Endodermal cell (in vitro differentiated cells): ENCODE data around the gene CALHM3. TPM values are rescaled to one million over a fixed set of nuclear protein-coding genes. Genes with fewer than 3 reads are reported as not detected.

Experiments
- DNase-seq: peaks from one replicate; pipeline ENCODE4 v3.0.0-alpha.2; 2017
- H3K27ac ChIP-seq: 2 replicates; pipeline ENCODE4 v1.5.1; 2013; ENCODE audit warnings: mild to moderate bottlenecking, low read depth, low read length, moderate library complexity
- H3K27me3 ChIP-seq: 2 replicates; pipeline ENCODE4 v1.6.1; 2013; ENCODE audit warnings: mild to moderate bottlenecking, low read length, moderate library complexity; ENCODE audit not compliant: insufficient read depth, control insufficient read depth, poor library complexity, severe bottlenecking
- H3K36me3 ChIP-seq: 2 replicates; pipeline ENCODE4 v1.7.0; 2013; ENCODE audit warnings: mild to moderate bottlenecking, low read length, moderate library complexity; ENCODE audit not compliant: control insufficient read depth, insufficient read depth
- H3K4me1 ChIP-seq: one replicate; pipeline ENCODE4 v1.7.0; 2013; ENCODE audit warnings: low read length; ENCODE audit not compliant: control insufficient read depth, insufficient read depth
- H3K4me3 ChIP-seq: 2 replicates; pipeline ENCODE4 v1.5.1; 2013; ENCODE audit warnings: mild to moderate bottlenecking, low read length, moderate library complexity
- H3K9ac ChIP-seq: 2 replicates; pipeline ENCODE4 v1.6.1; 2013; ENCODE audit warnings: mild to moderate bottlenecking, low read length, moderate library complexity; ENCODE audit not compliant: poor library complexity, severe bottlenecking; ENCODE audit errors: extremely low read depth
- H3K9me3 ChIP-seq: 2 replicates; pipeline ENCODE4 v1.6.1; 2013; ENCODE audit warnings: mild to moderate bottlenecking, low read length, moderate library complexity; ENCODE audit not compliant: control insufficient read depth
- H3K27ac Mint-ChIP-seq: 2 replicates; pipeline ENCODE4 v1.8.0; 2020; ENCODE audit warnings: mixed read lengths
- H3K27me3 Mint-ChIP-seq: 2 replicates; pipeline ENCODE4 v1.8.0; 2021; ENCODE audit warnings: mild to moderate bottlenecking, mixed read lengths; ENCODE audit not compliant: insufficient read depth
- H3K36me3 Mint-ChIP-seq: 2 replicates; pipeline ENCODE4 v1.8.0; 2020; ENCODE audit warnings: low read depth, mixed read lengths
- H3K4me1 Mint-ChIP-seq: 2 replicates; pipeline ENCODE4 v1.8.0; 2020; ENCODE audit warnings: mixed read lengths
- H3K4me3 Mint-ChIP-seq: 2 replicates; pipeline ENCODE4 v1.8.0; 2020; ENCODE audit warnings: mild to moderate bottlenecking, moderate library complexity, mixed read lengths
- H3K9me3 Mint-ChIP-seq: 2 replicates; pipeline ENCODE4 v1.8.0; 2020; ENCODE audit warnings: mild to moderate bottlenecking, mixed read lengths
- CTCF ChIP-seq: fragments of 200-600 bp; sonication (generic); conservative IDR thresholded peaks from 2 replicates; pipeline ENCODE4 v1.5.0; 2021; ENCODE audit warnings: antibody characterized with exemption, mild to moderate bottlenecking
- WGBS, 2 experiments: methylation state at CpG; one replicate each; pipeline versions ENCODE4 v1.1.5 to v1.1.7; 2013; ENCODE audit warnings: missing lambda C conversion rate in 2 of 2, mixed read lengths in 1 of 2; ENCODE audit not compliant: insufficient coverage in 1 of 2, insufficient read length in 1 of 2; 5-methylcytosine and 5-hydroxymethylcytosine counted together
- total RNA-seq, 2 donors: library from RNA; stranded (reverse); fragmentation: NEBNext Ultra II Directional in 1 of 2; extraction: Animal tissue kit (Norgen Biotek cat#: 25700) in 1 of 2; gene quantifications; 2 replicates in 1 of 2; 3 replicates in 1 of 2; pipeline ENCODE4 v1.2.1, GENCODE V29; 2021

Gene CALHM3
- total RNA-seq, 2 donors from 2014 or later: not detected

- Histone ChIP-seq H3K27ac (no peak overlapping the region), H3K36me3 (no peaks in the 10 kb centered on the region), H3K9me3 (no peaks in the 10 kb centered on the region), H3K9ac (no peak overlapping the region), H3K4me3 (no peak overlapping the region), H3K4me1 (peaks cover 7% of the 10 kb centered on the region), H3K27me3 (no peaks in the 10 kb centered on the region)
- Mint-ChIP-seq H3K27ac (no peak overlapping the region), H3K4me1 (peaks cover 19% of the 10 kb centered on the region), H3K9me3 (no peaks in the 10 kb centered on the region), H3K27me3 (no peaks in the 10 kb centered on the region), H3K4me3 (no peak overlapping the region), H3K36me3 (no peaks in the 10 kb centered on the region)
- no peak for DNase-seq
- WGBS, 2 experiments: 95 to 100% methylated on average over 4 to 8 of the region's 8 CpGs
- no peak for TF ChIP-seq CTCF
Observed at GRCh38 chr10:103510046-103510685, 31.1 kb upstream of the CALHM3 start.

DNA sequence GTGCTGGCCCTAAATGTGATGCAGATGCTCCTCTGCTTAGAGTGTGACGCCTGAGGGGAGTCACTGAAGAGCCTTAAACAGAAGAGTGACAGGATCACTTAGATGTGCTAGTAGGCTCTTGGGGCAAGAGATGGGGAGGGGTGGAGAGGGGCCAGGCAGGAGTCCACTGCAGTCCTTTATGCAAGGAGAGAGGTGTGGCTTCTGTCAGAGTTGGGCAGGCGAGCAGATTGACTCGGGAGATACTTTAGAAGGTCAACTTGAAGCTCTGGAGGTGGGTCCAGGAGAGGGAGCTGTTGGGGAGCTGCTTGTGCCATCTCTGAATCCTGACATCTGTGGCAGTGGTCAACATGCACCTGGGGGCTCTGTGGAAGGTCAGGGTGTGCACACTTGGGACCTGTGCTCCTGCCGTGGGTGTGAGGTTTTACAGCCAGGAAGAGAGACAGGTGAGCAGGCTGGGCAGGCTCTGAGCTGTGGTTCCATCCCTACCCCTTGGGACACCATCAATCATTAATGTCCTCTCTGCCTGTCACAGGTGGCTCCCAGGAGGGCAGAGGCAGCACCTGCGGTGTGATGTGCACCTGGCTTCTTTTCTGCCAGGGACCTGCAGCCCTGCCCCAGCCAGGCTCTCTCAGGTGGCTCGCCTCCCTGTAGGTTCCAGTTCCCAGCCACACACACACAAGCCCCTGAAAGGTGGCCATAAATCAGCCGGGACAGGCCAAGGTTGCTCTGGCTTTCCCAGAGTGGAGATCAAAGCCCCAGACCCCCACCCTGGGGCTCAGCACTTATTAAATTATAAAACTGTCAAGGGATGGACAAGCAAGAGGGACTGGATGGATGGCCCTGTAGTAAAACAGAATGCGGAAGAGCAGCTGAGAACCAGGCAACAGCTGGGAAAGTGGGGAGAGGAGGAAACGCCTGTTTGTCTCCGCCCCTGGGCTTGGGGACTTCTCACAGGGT, 28.5 kb upstream of the CALHM3 start:
- H3K27me3 Mint-ChIP-seq: no peaks in the 10 kb centered on the region
- TF ChIP-seq CTCF: peak; percentile 61
- no peak overlapping the region for H3K27ac ChIP-seq
- H3K9ac ChIP-seq: no peak overlapping the region
- peaks cover 23% of the 10 kb centered on the region for H3K4me1 Mint-ChIP-seq
- no peaks in the 10 kb centered on the region for H3K36me3 Mint-ChIP-seq
- no peaks in the 10 kb centered on the region for H3K9me3 ChIP-seq
- no peak overlapping the region for H3K4me3 ChIP-seq
- H3K27me3 ChIP-seq: no peaks in the 10 kb centered on the region
- H3K9me3 Mint-ChIP-seq: no peaks in the 10 kb centered on the region
- no peaks in the 10 kb centered on the region for H3K4me1 ChIP-seq
- no peaks in the 10 kb centered on the region for H3K36me3 ChIP-seq
- peak; percentile 72 for DNase-seq
- 83 to 91% methylated on average over 4 to 10 of the region's 10 CpGs for WGBS, 2 experiments
- H3K27ac Mint-ChIP-seq: no peak overlapping the region
- no peak overlapping the region for H3K4me3 Mint-ChIP-seq

DNA sequence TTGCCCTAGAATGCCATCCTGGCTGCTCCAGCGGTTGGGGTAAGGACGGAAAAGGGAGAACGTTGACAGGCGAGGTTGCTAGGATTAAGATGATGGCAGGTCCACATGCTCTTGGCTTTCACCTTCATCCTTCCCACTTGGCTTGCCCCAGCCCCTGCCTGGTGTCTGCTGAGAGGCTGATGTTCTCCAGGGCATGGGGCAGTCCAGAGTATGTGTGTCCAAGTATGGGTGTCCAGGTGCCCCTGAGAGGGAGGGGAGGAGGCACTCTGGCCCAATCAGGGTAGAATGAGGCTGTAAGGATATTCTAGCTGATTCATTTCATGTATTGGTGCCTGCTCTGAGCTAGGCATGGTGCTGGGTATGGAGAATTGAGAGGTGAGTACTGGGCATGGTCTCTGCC, 27.0 kb upstream of the CALHM3 start:
- no peaks in the 10 kb centered on the region for H3K36me3 ChIP-seq
- no peak for TF ChIP-seq CTCF
- no peaks in the 10 kb centered on the region for H3K27me3 ChIP-seq
- Mint-ChIP-seq H3K36me3 (no peaks in the 10 kb centered on the region), H3K4me1 (peaks cover 14% of the 10 kb centered on the region), H3K27ac (no peak overlapping the region), H3K4me3 (no peak overlapping the region), H3K9me3 (no peaks in the 10 kb centered on the region), H3K27me3 (no peaks in the 10 kb centered on the region)
- 94% methylated on average over 4 of the region's 4 CpGs; no CpG with 5 or more reads in 1 of the 2 experiments for WGBS, 2 experiments
- H3K9me3 ChIP-seq: no peaks in the 10 kb centered on the region
- H3K4me1 ChIP-seq: no peaks in the 10 kb centered on the region
- H3K27ac ChIP-seq: no peak overlapping the region
- H3K9ac ChIP-seq: no peak overlapping the region
- DNase-seq: no peak
- H3K4me3 ChIP-seq: no peak overlapping the region
